Activated B cell treated with CpG ODN at 0.5 μM for 24 hours (primary cell): ENCODE data around the gene PIM3. TPM values are rescaled to one million over a fixed set of nuclear protein-coding genes. Genes with fewer than 3 reads are reported as not detected.

Source experiments
- ATAC-seq: fragments of 200-7000 bp; cut with Tn5 transposase; one replicate; pipeline ENCODE4 v1.10.0; 2021; ENCODE audit warnings: low read depth, mild to moderate bottlenecking, moderate library complexity
- CTCF ChIA-PET: fragments of 350-600 bp; sonication (Branson Sonifier 250); formaldehyde crosslinking; loops from one replicate; lab custom pipeline; 2021; ENCODE audit warnings: antibody characterized with exemption; lab: Charles Lee
- POLR2A ChIA-PET: fragments of 350-600 bp; sonication (Branson Sonifier 250); formaldehyde crosslinking; loops from one replicate; lab custom pipeline; 2021; ENCODE audit warnings: antibody characterized with exemption; lab: Charles Lee
- DNase-seq: peaks from one replicate; pipeline ENCODE4 v3.0.0; 2022
- H3K27ac Mint-ChIP-seq: one replicate; pipeline ENCODE4 v1.8.0; 2020; ENCODE audit warnings: mixed read lengths
- H3K27me3 Mint-ChIP-seq: one replicate; pipeline ENCODE4 v1.8.0; 2021; ENCODE audit warnings: mixed read lengths
- H3K36me3 Mint-ChIP-seq: one replicate; pipeline ENCODE4 v1.8.0; 2021; ENCODE audit warnings: low read depth, mixed read lengths
- H3K4me1 Mint-ChIP-seq: one replicate; pipeline ENCODE4 v1.8.0; 2021; ENCODE audit warnings: mixed read lengths
- H3K4me3 Mint-ChIP-seq: one replicate; pipeline ENCODE4 v1.8.0; 2020; ENCODE audit warnings: mild to moderate bottlenecking, mixed read lengths
- H3K9me3 Mint-ChIP-seq: one replicate; pipeline ENCODE4 v1.8.0; 2020; ENCODE audit warnings: mixed read lengths
- intact Hi-C: fragments of 100-400 bp; cut with micrococcal nuclease; formaldehyde crosslinking; loops from one replicate; pipeline ENCODE4 v1.15.1; 2024
- total RNA-seq: library from RNA; stranded (reverse); gene quantifications from 2 replicates; pipeline ENCODE4 v1.2.3, GENCODE V29; 2022
- TF ChIP-seq, protein P1 (sequence below): fragments of 200-600 bp; IDR thresholded peaks from one replicate; pipeline ENCODE4 v1.8.0; 2022; ENCODE audit warnings: antibody characterized with exemption, mild to moderate bottlenecking

PIM3 gene
- total RNA-seq, 1 donor from 2014 or later, result 91.7 TPM

DNA sequence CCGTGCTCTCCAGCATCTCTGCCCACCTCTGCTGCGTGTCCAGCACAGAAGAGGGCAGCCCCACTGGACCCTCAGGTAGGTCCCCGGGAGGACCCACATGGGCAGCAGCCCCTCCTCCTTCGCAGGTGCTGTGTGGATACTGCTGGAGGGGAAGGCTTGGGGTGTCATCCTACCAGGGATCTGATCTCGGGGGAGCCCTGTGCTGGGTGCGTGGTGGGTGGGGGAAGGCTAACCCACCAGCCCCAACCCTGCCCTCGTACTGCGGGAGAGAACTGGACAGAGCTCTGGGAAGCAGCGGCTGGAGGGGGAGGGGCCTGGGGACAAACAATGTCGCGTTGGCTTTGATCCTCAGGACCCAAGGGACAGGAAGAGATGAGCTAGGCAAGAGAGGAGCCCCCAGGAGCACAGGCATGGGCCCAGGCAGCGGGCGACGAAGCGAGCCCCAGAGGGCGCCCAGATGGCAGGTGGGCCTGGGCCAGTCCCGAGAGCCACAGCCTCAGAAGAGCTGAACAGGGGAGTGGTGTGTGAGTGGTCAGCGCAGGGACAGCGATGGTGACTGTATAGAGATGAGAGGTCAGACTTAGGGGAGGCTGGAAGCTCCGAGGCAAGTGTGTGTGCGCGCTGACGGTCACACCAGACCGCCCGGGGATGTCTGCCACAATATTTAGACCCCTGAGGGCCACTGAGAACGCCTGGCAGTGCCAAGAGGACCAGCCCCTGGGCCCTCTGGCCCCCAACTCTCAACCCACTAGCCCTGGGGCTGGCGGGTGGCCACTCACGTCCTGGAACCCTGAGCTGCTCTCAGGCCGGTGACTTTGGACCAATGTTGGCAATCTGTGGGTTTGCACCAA, 1.4 kb upstream of the PIM3 start:
- peak overlapping the region; percentile 77 for H3K27ac Mint-ChIP-seq
- peak overlapping the region; percentile 79 for H3K4me3 Mint-ChIP-seq
- H3K4me1 Mint-ChIP-seq, result peaks cover 28% of the 10 kb centered on the region
- no peaks in the 10 kb centered on the region for H3K9me3 Mint-ChIP-seq
- no peaks in the 10 kb centered on the region for H3K27me3 Mint-ChIP-seq
- H3K36me3 Mint-ChIP-seq, result peaks cover 22% of the 10 kb centered on the region
- POLR2A ChIA-PET, result interaction anchor here (0.7 to 18.9 kb wide), 11 partner anchors 8 to 812 kb away, joined by 3 to 828 read pairs (median 10); no protein-coding TSS in a partner anchor
- intact Hi-C loops, result no loop called here
- TF ChIP-seq, protein P1, sequence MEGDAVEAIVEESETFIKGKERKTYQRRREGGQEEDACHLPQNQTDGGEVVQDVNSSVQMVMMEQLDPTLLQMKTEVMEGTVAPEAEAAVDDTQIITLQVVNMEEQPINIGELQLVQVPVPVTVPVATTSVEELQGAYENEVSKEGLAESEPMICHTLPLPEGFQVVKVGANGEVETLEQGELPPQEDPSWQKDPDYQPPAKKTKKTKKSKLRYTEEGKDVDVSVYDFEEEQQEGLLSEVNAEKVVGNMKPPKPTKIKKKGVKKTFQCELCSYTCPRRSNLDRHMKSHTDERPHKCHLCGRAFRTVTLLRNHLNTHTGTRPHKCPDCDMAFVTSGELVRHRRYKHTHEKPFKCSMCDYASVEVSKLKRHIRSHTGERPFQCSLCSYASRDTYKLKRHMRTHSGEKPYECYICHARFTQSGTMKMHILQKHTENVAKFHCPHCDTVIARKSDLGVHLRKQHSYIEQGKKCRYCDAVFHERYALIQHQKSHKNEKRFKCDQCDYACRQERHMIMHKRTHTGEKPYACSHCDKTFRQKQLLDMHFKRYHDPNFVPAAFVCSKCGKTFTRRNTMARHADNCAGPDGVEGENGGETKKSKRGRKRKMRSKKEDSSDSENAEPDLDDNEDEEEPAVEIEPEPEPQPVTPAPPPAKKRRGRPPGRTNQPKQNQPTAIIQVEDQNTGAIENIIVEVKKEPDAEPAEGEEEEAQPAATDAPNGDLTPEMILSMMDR, result no peak
- CTCF ChIA-PET, result interaction anchor here (1.0 kb wide), 1 partner anchor 28 kb away, joined by 4 read pairs; no protein-coding TSS in a partner anchor
- no peak for ATAC-seq
- no peak for DNase-seq

DNA sequence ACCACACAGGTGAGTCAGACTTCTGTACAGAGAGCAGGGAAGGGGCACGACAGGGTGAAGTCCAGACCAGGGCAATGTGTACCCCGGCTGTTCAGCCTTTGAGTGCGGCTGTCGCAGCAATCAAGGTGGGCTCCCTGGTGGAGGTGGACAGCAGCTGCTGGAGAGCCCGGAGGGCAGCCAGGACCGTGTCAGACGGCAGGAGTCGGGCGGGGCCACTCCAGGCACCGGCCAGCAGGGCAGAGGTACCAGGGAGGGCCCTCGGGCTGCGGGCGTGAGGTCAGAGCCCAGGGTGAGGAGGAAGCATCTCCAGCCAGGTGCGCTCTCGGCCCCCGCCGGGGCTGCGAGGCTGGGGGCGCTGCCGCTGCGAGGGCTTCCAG, 802 bp upstream of the PIM3 start:
- Mint-ChIP-seq H3K4me1 (peaks cover 33% of the 10 kb centered on the region), H3K9me3 (no peaks in the 10 kb centered on the region), H3K27ac (peak overlapping the region; percentile 77), H3K36me3 (peaks cover 28% of the 10 kb centered on the region), H3K4me3 (peak overlapping the region; percentile 79), H3K27me3 (no peaks in the 10 kb centered on the region)
- peak; percentile 1 for ATAC-seq
- DNase-seq, result no peak
- TF ChIP-seq, protein P1, result no peak
- POLR2A ChIA-PET, result interaction anchor here (0.6 to 18.9 kb wide), 12 partner anchors 9 to 577 kb away, joined by 4 to 828 read pairs (median 8); no protein-coding TSS in a partner anchor
- intact Hi-C loops, result loop anchor here (1.0 to 10.0 kb wide), 6 partner anchors 17 to 585 kb away; partner anchors contain the start of genes KLHDC7B and ZBED4
- CTCF ChIA-PET, result interaction anchor here (1.0 to 4.6 kb wide), 2 partner anchors 29 kb away, joined by 4 to 36 read pairs; no protein-coding TSS in a partner anchor

DNA sequence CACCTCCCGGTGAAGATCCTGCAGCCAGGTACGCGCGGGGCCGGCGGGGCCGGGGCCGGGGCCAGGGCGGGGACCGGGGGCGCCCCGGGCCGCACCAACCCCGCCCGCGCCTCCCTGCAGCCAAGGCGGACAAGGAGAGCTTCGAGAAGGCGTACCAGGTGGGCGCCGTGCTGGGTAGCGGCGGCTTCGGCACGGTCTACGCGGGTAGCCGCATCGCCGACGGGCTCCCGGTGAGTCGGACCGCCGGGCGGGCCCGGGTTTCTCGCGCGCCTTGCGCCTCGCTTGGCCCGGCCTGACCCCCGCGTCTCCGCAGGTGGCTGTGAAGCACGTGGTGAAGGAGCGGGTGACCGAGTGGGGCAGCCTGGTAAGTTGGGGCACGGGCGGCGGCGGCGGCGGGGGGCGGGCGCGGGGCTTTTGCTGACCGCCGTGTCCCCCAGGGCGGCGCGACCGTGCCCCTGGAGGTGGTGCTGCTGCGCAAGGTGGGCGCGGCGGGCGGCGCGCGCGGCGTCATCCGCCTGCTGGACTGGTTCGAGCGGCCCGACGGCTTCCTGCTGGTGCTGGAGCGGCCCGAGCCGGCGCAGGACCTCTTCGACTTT, 531 bp downstream of the PIM3 start:
- ChIA-PET POLR2A (interaction anchor here (1.0 to 18.9 kb wide), 14 partner anchors 10 to 230 kb away, joined by 3 to 828 read pairs (median 9); partner anchors contain the start of genes ALG12 and CRELD2), CTCF (interaction anchor here (1.4 to 4.6 kb wide), 3 partner anchors 28 to 32 kb away, joined by 5 to 36 read pairs (median 12); no protein-coding TSS in a partner anchor)
- intact Hi-C loops, result loop anchor here (2.0 to 10.0 kb wide), 3 partner anchors 16 to 584 kb away; partner anchors contain the start of gene KLHDC7B
- TF ChIP-seq, protein P1, result no peak
- Mint-ChIP-seq H3K9me3 (no peaks in the 10 kb centered on the region), H3K27ac (peak overlapping the region; percentile 90), H3K27me3 (no peaks in the 10 kb centered on the region), H3K4me1 (peaks cover 45% of the 10 kb centered on the region), H3K36me3 (peaks cover 31% of the 10 kb centered on the region), H3K4me3 (peak overlapping the region; percentile 91)
- no peak for ATAC-seq
- DNase-seq, result peak; percentile 63

DNA sequence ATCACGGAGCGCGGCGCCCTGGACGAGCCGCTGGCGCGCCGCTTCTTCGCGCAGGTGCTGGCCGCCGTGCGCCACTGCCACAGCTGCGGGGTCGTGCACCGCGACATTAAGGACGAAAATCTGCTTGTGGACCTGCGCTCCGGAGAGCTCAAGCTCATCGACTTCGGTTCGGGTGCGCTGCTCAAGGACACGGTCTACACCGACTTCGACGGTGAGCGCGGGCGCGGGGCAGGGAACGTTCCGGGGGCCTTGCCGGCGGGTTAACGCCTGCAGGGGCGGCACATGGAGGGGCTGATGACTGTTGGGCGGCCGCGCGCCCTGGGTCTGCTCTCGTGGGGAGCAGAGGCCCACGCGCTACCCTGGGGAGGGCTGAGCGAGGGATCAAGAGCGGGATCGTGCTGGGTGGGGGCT, 1.0 kb downstream of the PIM3 start:
- peak overlapping the region; percentile 90 for H3K27ac Mint-ChIP-seq
- no peaks in the 10 kb centered on the region for H3K27me3 Mint-ChIP-seq
- peak overlapping the region; percentile 91 for H3K4me3 Mint-ChIP-seq
- DNase-seq, result no peak
- intact Hi-C loops, result loop anchor here (1.0 to 10.0 kb wide), 5 partner anchors 15 to 583 kb away; partner anchors contain the start of gene KLHDC7B
- ChIA-PET CTCF (interaction anchor here (1.4 to 4.6 kb wide), 4 partner anchors 28 to 69 kb away, joined by 5 to 36 read pairs (median 10); no protein-coding TSS in a partner anchor), POLR2A (interaction anchor here (0.8 to 18.9 kb wide), 16 partner anchors 9 to 234 kb away, joined by 3 to 828 read pairs (median 8); partner anchors contain the start of genes ALG12 and CRELD2)
- peaks cover 50% of the 10 kb centered on the region for H3K4me1 Mint-ChIP-seq
- peak; percentile 0 for ATAC-seq
- H3K36me3 Mint-ChIP-seq, result peaks cover 33% of the 10 kb centered on the region
- TF ChIP-seq, protein P1, result no peak
- no peaks in the 10 kb centered on the region for H3K9me3 Mint-ChIP-seq
